SU-DHL-6 (cell line): Measurements from ENCODE around the gene FNBP1L.

Experiments
- H2AFZ ChIP-seq: fragments of 200-600 bp; sonication (generic); 2 replicates; pipeline ENCODE4 v1.6.1; 2014; ENCODE audit warnings: low read depth, mild to moderate bottlenecking, moderate library complexity, mixed read lengths, antibody characterized with exemption, low read length; ENCODE audit not compliant: severe bottlenecking
- H3F3A ChIP-seq: fragments of 200-600 bp; shearing (Covaris generic); 2 replicates; pipeline ENCODE4 v1.6.0; 2016; ENCODE audit warnings: antibody characterized with exemption, mild to moderate bottlenecking; ENCODE audit not compliant: insufficient read depth
- H3K27ac ChIP-seq: fragments of 200-600 bp; sonication (generic); 2 replicates; pipeline ENCODE4 v1.5.1; 2016; ENCODE audit warnings: low read depth, mild to moderate bottlenecking, low read length, moderate library complexity, mixed read lengths
- H3K27me3 ChIP-seq: fragments of 200-600 bp; sonication (generic), shearing (Covaris generic); 2 replicates; pipeline ENCODE4 v1.6.0; 2014; ENCODE audit warnings: mild to moderate bottlenecking, low read length
- H3K36me3 ChIP-seq: fragments of 200-600 bp; sonication (generic); 2 replicates; pipeline ENCODE4 v1.6.1; 2014; ENCODE audit warnings: mild to moderate bottlenecking, low read length, mixed read lengths
- H3K4me2 ChIP-seq: fragments of 300-600, 200-600 bp; shearing (Covaris generic), sonication (generic); 2 replicates; pipeline ENCODE4 v1.6.0; 2014; ENCODE audit warnings: low read length, low read depth, mild to moderate bottlenecking; ENCODE audit not compliant: poor library complexity, severe bottlenecking
- H3K4me3 ChIP-seq: fragments of 200-600 bp; sonication (generic); 2 replicates; pipeline ENCODE4 v1.5.1; 2014; ENCODE audit warnings: antibody characterized with exemption, low read length, mild to moderate bottlenecking, mixed read lengths; ENCODE audit not compliant: insufficient read depth, poor library complexity, severe bottlenecking
- H3K79me2 ChIP-seq: fragments of 200-600 bp; sonication (generic); 2 replicates; pipeline ENCODE4 v1.6.1; 2014; ENCODE audit warnings: mild to moderate bottlenecking, low read length, moderate library complexity; ENCODE audit not compliant: insufficient read depth
- H3K9ac ChIP-seq: fragments of 200-600 bp; sonication (generic); 2 replicates; pipeline ENCODE4 v1.7.0; 2014; ENCODE audit warnings: mild to moderate bottlenecking, low read length
- H3K9me2 ChIP-seq: fragments of 200-600 bp; sonication (generic); replicated peaks from 2 replicates; pipeline ENCODE4 v1.6.1; 2014; ENCODE audit warnings: low read length; ENCODE audit not compliant: insufficient read depth
- H3K9me3 ChIP-seq: fragments of 200-600 bp; sonication (generic); 2 replicates; pipeline ENCODE4 v1.6.1; 2014; ENCODE audit warnings: low read length, mixed read lengths; ENCODE audit not compliant: insufficient read depth
- H4K20me1 ChIP-seq: fragments of 200-600 bp; sonication (generic); 2 replicates; pipeline ENCODE4 v1.6.1; 2014; ENCODE audit warnings: low read depth, mild to moderate bottlenecking, antibody characterized with exemption, low read length, moderate library complexity, mixed read lengths
- CTCF ChIP-seq: fragments of 200-600 bp; sonication (generic); IDR thresholded peaks from one replicate; pipeline ENCODE4 v1.5.1; 2017; ENCODE audit warnings: antibody characterized with exemption, mild to moderate bottlenecking, low read length, moderate library complexity; ENCODE audit not compliant: insufficient read depth, poor library complexity, severe bottlenecking
- EZH2phosphoT487 ChIP-seq: fragments of 200-600 bp; sonication (generic), shearing (Covaris generic); conservative IDR thresholded peaks from 2 replicates; pipeline ENCODE4 v1.6.1; 2018; ENCODE audit warnings: mild to moderate bottlenecking, antibody characterized with exemption, low read length, moderate library complexity, mixed read lengths

FNBP1L gene

GRCh38 chr1:93532780-93533378, 85.0 kb downstream of the FNBP1L start:
- no peaks in the 10 kb centered on the region for H3K79me2 ChIP-seq
- no peaks in the 10 kb centered on the region for H3K9me2 ChIP-seq
- no peak overlapping the region for H3K27ac ChIP-seq
- no peaks in the 10 kb centered on the region for H4K20me1 ChIP-seq
- no peak overlapping the region for H3K4me2 ChIP-seq
- no peak overlapping the region for H3K4me3 ChIP-seq
- H3K36me3 ChIP-seq: no peaks in the 10 kb centered on the region
- H3K27me3 ChIP-seq: no peaks in the 10 kb centered on the region
- no peaks in the 10 kb centered on the region for H3F3A ChIP-seq
- H3K9ac ChIP-seq: no peak overlapping the region
- TF ChIP-seq EZH2phosphoT487 (no peak), CTCF (no peak)
- H2AFZ ChIP-seq: no peak overlapping the region
- no peaks in the 10 kb centered on the region for H3K9me3 ChIP-seq

GRCh38 chr1:93533677-93534076, 85.8 kb downstream of the FNBP1L start:
- no peaks in the 10 kb centered on the region for H3K36me3 ChIP-seq

GRCh38 chr1:93537396-93537795, 89.5 kb downstream of the FNBP1L start:
- no peaks in the 10 kb centered on the region for H3K9me2 ChIP-seq
- H3K9me3 ChIP-seq: no peaks in the 10 kb centered on the region
- no peak overlapping the region for H2AFZ ChIP-seq
- no peaks in the 10 kb centered on the region for H3F3A ChIP-seq
- TF ChIP-seq CTCF (no peak), EZH2phosphoT487 (no peak)
- H4K20me1 ChIP-seq: no peaks in the 10 kb centered on the region
- H3K36me3 ChIP-seq: no peaks in the 10 kb centered on the region
- H3K9ac ChIP-seq: no peak overlapping the region
- no peak overlapping the region for H3K27ac ChIP-seq
- no peak overlapping the region for H3K4me2 ChIP-seq
- no peaks in the 10 kb centered on the region for H3K27me3 ChIP-seq
- no peaks in the 10 kb centered on the region for H3K79me2 ChIP-seq
- H3K4me3 ChIP-seq: no peak overlapping the region

More at GRCh38 chr1:93533677-93534076, 85.8 kb downstream of the FNBP1L start:
- H3K9me3 ChIP-seq: no peaks in the 10 kb centered on the region
- H3K4me2 ChIP-seq: no peak overlapping the region
- H3K27me3 ChIP-seq: no peaks in the 10 kb centered on the region
- H2AFZ ChIP-seq: no peak overlapping the region
- H3K27ac ChIP-seq: no peak overlapping the region
- no peaks in the 10 kb centered on the region for H3K9me2 ChIP-seq
- no peak for TF ChIP-seq EZH2phosphoT487
- TF ChIP-seq CTCF: no peak
- no peaks in the 10 kb centered on the region for H4K20me1 ChIP-seq
- H3F3A ChIP-seq: no peaks in the 10 kb centered on the region
- H3K9ac ChIP-seq: no peak overlapping the region
- H3K79me2 ChIP-seq: no peaks in the 10 kb centered on the region
- H3K4me3 ChIP-seq: no peak overlapping the region
